Measurements from ENCODE around the gene SURF6.

DNA sequence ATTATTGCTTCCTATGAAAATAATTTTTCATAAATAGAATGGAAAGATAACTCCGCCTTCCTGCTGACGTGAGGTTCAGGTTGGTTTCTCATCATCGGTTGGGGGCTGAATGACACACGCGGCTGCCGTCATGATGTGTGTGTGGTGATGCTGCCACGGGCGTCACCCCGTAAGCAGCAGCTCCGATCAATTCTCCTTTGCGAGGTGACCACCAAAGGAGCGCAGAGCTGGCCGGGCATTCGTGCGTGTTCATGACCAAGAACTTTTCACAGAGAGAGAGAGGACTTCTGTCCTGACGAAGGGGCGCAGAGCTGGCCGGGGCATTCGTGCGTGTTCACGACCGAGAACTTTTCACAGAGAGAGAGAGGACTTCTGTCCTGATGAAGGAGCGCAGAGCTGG is 30.3 kb downstream of the SURF6 start:
- TF ChIP-seq, protein P1, sequence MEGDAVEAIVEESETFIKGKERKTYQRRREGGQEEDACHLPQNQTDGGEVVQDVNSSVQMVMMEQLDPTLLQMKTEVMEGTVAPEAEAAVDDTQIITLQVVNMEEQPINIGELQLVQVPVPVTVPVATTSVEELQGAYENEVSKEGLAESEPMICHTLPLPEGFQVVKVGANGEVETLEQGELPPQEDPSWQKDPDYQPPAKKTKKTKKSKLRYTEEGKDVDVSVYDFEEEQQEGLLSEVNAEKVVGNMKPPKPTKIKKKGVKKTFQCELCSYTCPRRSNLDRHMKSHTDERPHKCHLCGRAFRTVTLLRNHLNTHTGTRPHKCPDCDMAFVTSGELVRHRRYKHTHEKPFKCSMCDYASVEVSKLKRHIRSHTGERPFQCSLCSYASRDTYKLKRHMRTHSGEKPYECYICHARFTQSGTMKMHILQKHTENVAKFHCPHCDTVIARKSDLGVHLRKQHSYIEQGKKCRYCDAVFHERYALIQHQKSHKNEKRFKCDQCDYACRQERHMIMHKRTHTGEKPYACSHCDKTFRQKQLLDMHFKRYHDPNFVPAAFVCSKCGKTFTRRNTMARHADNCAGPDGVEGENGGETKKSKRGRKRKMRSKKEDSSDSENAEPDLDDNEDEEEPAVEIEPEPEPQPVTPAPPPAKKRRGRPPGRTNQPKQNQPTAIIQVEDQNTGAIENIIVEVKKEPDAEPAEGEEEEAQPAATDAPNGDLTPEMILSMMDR (IDR thresholded peaks at IDR 0.05) = no peak
- TF ChIP-seq POLR2AphosphoS5 (IDR thresholded peaks at IDR 0.05) = no peak
- no peak for TF ChIP-seq POLR2A (IDR thresholded peaks at IDR 0.05)
- no peak for TF ChIP-seq EP300 (IDR thresholded peaks at IDR 0.05)
